Measurements from ENCODE around the gene IFNA16. TPM values are rescaled to one million over a fixed set of nuclear protein-coding genes. Genes with fewer than 3 reads are reported as not detected.
"Not testable (repeated sequence)": the region's sequence is repeated elsewhere in the genome, so short reads cannot be mapped to it uniquely, and the experiment has no call there.

Gene IFNA16
- not detected for polyA plus RNA-seq

GRCh38 chr9:21217211-21217610 is at the start of gene IFNA16:
Gene IFNA16 (minus strand): TSS chr9:21217311. CDS start chr9:21217305, 6 bp downstream.
- not testable (repeated sequence) for H3K27ac ChIP-seq (ENCODE audit: low read depth, low read length)
- WGBS, 3 donors = 58 to 90% (median 80%) methylated on average over 1 of the region's 1 CpG

DNA sequence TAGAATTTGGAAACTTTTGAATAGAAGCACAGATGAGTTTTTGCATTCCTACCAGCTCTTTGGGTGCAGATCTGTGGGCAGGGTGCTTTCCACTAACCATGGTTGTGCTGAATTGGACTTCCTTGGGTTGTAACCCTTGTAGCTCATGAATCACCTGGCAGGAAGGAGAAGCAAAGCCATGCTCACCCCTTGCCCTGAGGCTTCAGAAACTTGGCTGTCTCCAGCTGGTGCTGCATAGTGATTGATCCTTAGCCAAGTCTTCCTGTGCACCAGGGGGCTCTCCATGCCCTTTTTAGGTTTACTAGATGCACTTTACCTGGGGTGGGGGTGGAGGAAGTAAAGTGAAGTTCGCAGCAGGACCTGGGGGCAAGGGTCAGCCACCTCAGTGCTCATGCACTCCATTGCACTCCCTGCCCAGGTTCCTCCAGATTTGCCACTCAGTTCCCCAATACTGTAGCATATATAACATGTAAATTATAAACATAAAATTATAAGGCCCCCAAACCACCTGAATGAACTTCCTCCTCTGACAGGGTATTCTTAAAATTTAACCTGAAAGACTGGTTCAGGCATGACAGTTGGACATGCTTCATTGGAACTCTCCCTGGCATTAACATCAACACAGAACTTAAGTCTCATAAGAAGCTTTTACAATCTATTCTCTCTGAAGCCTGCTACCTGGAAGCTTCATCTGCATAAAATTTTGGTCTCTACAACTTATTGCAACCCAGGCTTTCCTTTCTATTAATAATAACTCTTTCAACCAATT is 48.5 kb upstream of the IFNA16 start:
- WGBS, 3 donors = 22 to 73% (median 65%) methylated on average over 1 of the region's 1 CpG
- no peak overlapping the region for H3K27ac ChIP-seq (ENCODE audit: low read depth, low read length)

- no peak overlapping the region for H3K27ac ChIP-seq (ENCODE audit: low read depth, low read length)
- 74 to 78% (median 76%) methylated on average over 5 of the region's 5 CpGs for WGBS, 3 donors
Measured at GRCh38 chr9:21255538-21256212, 38.6 kb upstream of the IFNA16 start.

DNA sequence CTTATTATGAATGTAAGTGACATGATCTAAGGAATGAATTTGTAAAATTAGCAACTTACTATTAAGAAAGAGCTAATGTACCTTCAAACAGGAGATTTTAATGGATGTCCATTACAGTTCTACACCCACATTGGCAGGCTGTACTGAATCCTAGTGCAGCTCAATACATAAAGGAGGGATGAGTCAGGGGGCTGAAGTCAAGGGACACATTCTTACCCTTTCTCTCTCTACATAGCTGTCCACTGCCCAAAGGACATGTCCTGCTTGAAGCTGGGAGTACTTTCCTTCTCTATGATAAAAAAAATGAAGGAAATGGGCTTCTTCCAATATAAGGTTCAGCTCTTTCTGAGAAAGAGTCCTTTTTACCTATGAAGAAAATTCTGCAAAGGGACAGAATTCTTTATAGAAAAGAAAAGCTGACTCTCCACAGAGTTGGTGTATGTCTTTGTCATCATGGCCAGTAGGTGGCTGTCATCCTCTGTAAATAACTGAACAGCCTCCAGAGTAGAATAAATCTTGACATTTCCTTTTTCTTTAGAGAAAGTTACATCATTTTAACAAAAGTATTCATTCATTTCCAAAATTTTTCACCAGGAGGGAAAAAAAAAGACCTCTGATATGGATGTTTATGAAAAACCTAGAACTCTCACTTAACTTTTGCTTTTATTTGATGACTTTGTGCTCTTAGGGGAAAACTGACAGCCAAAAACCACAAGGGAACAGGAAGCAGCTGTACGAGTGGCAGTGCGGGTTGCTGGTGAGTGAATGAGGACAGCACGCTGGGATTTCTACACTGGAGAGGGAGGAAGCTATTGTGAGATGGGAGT is 35.8 kb upstream of the IFNA16 start:
- WGBS, 3 donors = 0 to 2% (median 1%) methylated on average over 3 of the region's 3 CpGs
- H3K27ac ChIP-seq (ENCODE audit: low read depth, low read length) = no peak overlapping the region

DNA sequence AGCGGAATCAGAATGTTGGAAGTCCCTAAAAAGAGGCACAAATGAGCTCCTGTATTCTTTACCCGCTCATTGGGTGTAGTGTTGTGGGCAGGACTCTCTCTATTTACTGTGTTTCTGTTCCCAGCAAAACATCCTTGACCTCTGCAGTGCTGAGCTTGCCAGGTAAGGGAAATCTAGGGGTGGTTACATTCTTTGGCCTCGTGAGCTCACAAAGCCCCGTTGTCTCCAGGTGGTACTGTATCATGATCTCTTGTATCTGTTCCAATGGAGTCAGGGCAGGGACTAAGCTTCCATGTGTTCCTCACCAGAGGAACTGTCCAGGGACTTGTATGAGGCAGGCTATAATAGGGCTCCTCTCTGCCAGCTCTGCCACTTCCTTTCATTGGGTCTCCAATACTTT is 34.5 kb upstream of the IFNA16 start:
- 47 to 76% (median 65%) methylated on average over 4 of the region's 4 CpGs for WGBS, 3 donors

GRCh38 chr9:21251190-21251589 is 34.1 kb upstream of the IFNA16 start:
- 33 to 59% (median 53%) methylated on average over 1 of the region's 1 CpG for WGBS, 3 donors
- H3K27ac ChIP-seq (ENCODE audit: low read depth, low read length) = no peak overlapping the region

More for the DNA sequence above, 34.5 kb upstream of the IFNA16 start:
- H3K27ac ChIP-seq (ENCODE audit: low read depth, low read length) = no peak overlapping the region

GRCh38 chr9:21244836-21245235 is 27.7 kb upstream of the IFNA16 start:
- no peak overlapping the region for H3K27ac ChIP-seq (ENCODE audit: low read depth, low read length)
- WGBS, 3 donors = 41 to 46% (median 46%) methylated on average over 2 of the region's 2 CpGs

DNA sequence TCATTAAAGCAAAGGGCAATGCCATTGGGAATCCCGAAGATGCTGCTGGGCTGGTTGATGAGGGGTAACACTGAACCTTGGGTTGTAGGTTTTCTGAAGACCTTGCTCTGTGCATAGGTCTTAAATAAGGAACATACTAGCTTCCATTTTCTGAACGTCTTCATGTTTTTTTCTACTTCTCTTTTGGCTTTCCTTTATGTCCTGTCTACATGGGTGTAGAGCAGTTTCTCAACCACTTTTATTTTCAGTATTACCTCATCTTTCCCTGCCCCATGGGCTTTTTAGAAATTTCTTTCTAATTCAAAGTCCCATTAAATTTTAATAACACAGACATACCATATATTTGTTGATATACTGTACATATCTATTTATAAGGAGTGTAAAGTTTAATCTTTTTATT is 22.8 kb upstream of the IFNA16 start, which contains the start of gene IFNA14:
TSS of gene IFNA14 (minus strand) at position 95 of the 400 bp plus-strand sequence. CDS start at position 25, 70 bp downstream.
- H3K27ac ChIP-seq (ENCODE audit: low read depth, low read length) = no peak within 1 kb of the TSS
- WGBS, 3 donors = 52 to 74% (median 70%) methylated on average over 2 of the region's 2 CpGs

DNA sequence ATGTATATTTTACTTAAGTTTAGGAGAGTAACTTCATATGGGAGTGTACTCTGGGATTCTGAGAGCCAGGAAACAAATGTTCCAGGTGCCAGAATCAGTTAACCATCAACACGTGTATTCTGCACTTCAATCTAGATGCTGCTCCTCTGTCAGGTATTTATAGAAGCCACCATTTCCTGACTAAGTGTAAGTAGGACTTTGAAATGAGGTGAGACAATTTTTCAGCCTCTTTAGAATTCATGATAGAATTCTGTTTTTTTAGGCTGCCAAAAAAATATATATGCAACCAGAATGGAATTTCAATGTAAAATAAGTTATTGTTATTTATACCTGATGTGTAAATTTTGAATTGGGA is 19.2 kb upstream of the IFNA16 start:
- WGBS, 3 donors = 4 to 18% (median 6%) methylated on average over 1 of the region's 1 CpG
- H3K27ac ChIP-seq (ENCODE audit: low read depth, low read length) = not testable (repeated sequence)

GRCh38 chr9:21235468-21236359 is 18.6 kb upstream of the IFNA16 start:
- 25 to 29% (median 28%) methylated on average over 8 of the region's 8 CpGs for whole genome bisulfite sequencing, 3 donors
- H3K27ac ChIP-seq (ENCODE audit: low read depth, low read length) = not testable (repeated sequence)

GRCh38 chr9:21234153-21234687 is 17.1 kb upstream of the IFNA16 start:
- WGBS, 3 donors = 78 to 89% (median 82%) methylated on average over 4 of the region's 4 CpGs
- H3K27ac ChIP-seq (ENCODE audit: low read depth, low read length) = no peak overlapping the region

- H3K27ac ChIP-seq (ENCODE audit: low read depth, low read length) = no peak overlapping the region
- WGBS, 3 donors = 89 to 100% (median 90%) methylated on average over 2 of the region's 2 CpGs
Measured at GRCh38 chr9:21233258-21233657, 16.1 kb upstream of the IFNA16 start.

GRCh38 chr9:21228122-21228521 is 11.0 kb upstream of the IFNA16 start, which contains the start of gene IFNA17:
Gene IFNA17 (minus strand): TSS chr9:21228222. CDS start chr9:21228173, 49 bp downstream.
- WGBS, 3 donors = 56 to 86% (median 84%) methylated on average over 2 of the region's 2 CpGs

GRCh38 chr9:21213411-21214326 is 3.4 kb downstream of the IFNA16 start:
- not testable (repeated sequence) for H3K27ac ChIP-seq (ENCODE audit: low read depth, low read length)
- 34 to 44% (median 38%) methylated on average over 4 to 5 of the region's 5 CpGs for WGBS, 3 donors

More at GRCh38 chr9:21228122-21228521, 11.0 kb upstream of the IFNA16 start, which contains the start of gene IFNA17:
- no peak within 1 kb of the TSS for H3K27ac ChIP-seq (ENCODE audit: low read depth, low read length)

DNA sequence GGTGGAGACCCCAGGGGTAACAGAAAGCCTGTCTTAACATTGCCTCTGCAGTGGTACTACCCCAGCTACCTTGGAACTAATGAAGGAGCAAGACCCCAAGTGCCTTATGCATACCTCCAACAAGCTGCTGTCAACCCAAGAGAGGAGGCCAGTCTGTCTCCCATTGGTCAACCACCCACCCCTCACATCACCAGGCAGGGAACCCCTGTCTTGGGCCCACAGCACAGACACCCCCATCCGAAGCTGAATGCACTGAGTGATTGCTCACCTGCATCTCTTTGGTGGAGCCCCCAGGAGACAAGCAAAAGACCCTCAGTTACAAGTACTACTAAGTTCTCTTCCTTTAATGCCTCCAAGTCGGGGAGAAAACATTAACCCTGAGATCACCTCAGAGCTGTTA is 5.0 kb downstream of the IFNA16 start:
- not testable (repeated sequence) for H3K27ac ChIP-seq (ENCODE audit: low read depth, low read length)
- 49 to 67% (median 60%) methylated on average over 2 of the region's 2 CpGs for WGBS, 3 donors

DNA sequence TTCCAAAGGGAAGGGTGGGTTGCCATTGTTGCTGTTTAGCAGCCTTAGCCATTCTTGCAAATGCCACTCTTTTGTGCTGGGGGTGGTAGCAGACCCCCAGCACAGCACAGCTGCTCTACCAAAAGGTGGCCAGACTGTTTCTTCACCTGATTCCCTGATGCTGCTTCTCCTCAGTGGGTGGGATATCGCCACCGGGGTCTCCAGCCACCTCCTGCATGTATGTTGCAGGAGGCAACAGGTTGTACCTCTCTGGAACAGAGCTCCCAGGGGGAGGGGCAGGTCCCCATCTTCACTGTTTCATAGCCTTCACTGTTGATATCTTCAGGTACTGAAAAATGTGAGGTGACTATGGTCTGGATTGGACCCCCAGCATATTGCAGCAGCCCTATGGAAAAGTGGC is 6.3 kb downstream of the IFNA16 start:
- not testable (repeated sequence) for H3K27ac ChIP-seq (ENCODE audit: low read depth, low read length)
- WGBS, 3 donors = 80 to 86% (median 82%) methylated on average over 2 of the region's 2 CpGs

DNA sequence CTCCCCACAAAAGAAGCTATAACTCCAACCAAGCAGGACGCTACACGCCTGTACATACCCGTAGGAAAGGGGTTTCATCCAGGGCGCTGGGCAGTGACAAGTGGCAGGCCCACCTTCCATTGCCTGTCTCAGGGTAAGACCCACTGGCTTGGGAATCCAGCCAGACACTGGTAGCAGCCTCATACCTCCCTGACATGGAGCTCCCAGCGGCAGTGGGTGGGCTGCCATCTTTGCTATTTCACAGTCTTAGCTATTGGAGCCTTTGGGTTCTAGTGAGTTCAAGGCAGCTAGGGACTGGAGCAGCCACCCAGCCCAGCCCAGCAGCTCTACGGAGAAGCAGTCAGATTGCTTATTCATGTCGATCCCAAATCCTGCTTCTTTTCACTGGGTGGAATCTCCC is 6.8 kb downstream of the IFNA16 start:
- 90 to 92% (median 91%) methylated on average over 7 of the region's 7 CpGs for WGBS, 3 donors
- H3K27ac ChIP-seq (ENCODE audit: low read depth, low read length) = no peak overlapping the region
